HG02763 (cell line): ENCODE results near the gene CPLX3.

Experiments used
- ATAC-seq: cut with Tn5 transposase; IDR thresholded peaks from one replicate; pipeline ENCODE4 v1.9.1; 2021; ENCODE audit warnings: mild to moderate bottlenecking, moderate library complexity; ENCODE audit not compliant: unreplicated experiment

CPLX3 gene

DNA sequence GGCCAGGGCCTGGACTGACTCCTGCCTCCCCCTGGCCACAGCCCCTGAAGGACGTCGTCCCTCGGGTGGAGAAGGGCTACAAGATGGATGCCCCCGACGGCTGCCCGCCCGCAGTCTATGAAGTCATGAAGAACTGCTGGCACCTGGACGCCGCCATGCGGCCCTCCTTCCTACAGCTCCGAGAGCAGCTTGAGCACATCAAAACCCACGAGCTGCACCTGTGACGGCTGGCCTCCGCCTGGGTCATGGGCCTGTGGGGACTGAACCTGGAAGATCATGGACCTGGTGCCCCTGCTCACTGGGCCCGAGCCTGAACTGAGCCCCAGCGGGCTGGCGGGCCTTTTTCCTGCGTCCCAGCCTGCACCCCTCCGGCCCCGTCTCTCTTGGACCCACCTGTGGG is 24.1 kb upstream of the CPLX3 start:
- no peak for ATAC-seq

DNA sequence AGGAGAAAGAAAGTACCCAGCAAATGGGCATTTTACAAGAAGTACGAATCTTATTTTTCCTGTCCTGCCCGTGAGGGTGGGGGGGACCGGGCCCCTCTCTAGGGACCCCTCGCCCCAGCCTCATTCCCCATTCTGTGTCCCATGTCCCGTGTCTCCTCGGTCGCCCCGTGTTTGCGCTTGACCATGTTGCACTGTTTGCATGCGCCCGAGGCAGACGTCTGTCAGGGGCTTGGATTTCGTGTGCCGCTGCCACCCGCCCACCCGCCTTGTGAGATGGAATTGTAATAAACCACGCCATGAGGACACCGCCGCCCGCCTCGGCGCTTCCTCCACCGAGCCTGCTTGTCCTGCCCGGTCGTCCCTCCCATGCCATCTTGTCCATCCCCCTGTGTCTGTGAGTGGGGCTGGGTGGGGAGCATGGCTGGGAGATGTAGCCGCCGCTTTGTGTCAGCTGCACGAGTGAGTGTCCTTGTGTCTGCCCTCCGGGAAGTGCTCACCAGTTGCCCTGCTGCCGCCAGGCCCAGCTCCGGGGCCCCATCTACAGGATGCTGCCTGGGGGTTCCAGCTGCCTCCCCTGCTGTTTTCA is 23.5 kb upstream of the CPLX3 start:
- no peak for ATAC-seq

DNA sequence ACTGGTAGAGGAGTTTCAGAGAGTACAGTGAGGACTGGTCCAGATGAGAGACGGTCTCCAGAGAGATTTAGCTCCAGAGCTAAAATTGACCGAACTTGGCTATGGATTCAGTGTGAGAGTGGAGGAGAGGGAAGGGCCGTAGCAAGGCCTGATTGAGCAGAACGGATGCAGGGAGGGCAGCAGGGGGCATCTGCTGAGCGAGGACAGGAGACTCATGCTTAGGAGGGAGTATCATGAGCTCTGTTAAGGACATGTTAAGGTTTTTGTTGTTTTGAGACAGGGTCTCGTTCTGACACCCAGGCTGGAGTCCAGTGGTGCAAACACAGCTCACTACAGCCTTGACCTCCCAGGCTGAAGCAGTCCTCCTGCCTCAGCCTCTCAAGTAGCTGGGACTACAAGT is 21.5 kb upstream of the CPLX3 start:
- ATAC-seq: no peak

DNA sequence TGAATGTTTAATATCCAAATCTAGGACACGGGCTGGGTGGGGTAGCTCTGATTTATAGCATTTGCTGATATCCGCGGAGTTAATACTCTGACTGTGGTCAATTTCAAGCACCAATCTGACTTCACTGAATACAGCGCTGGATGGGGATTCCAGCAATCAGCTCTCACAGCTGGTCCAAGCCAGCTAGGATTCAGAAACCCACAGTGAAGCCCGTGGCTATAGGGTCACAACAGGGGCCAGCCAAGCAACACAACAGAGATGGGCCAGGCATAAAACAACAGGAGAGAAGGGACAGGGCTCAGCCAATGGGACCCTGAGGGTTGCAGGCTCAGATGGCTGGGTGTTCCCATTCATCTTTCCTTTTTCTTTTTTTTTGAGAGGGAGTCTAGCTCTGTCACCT is 19.1 kb upstream of the CPLX3 start:
- no peak for ATAC-seq

DNA sequence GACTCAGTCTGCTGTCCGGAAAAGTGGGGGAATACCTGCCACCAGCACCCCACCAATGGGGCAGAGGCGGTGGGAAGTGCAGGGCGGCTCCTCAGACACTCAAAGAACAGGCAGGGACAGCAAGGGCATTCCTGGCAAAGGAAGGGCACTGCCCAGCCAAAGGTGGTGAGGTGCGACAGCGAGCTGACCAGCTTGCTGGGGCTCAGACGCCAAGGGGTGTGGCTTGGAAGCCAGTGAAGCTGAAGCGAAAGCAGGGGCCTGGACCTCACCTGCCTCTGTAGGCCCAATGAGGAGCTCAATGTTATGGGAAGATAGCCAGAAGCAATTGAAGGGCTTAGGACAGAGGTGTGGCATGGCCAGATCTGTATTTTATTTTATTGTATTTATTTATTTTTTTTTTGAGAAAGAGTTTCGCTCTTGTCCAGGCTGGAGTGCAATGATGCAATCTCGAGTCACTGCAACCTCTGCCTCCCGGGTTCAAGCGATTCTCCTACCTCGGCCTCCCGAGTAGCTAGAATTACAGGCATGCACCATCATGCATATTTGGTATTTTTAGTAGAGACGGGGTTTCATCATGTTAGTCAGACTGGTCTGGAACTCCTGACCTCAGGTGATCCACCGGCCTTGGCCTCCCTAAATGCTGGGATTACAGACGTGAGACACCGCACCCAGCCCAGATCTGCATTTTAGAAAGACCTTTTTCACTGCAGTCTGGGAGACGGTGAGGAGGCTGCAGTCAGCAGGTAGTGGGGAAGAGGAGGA is 18.2 kb upstream of the CPLX3 start:
- ATAC-seq: no peak

DNA sequence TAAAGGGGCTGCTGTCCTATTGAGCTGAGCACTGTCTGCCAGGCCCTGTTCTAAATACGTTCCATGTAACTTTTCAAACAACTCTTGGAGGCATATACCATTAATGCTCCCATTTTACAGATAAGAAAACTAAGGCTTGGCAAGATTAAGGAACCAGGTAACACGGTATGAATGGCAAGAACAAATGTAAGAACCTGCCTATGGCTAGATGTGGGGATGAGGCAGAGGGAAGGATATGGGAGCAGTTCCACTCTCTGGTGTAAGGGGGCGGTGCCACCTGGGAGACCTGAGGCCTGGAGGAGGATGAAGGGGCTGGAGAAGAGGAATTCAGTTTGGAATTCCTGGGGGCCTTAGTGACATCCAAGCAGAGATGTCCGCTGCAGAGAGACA is 17.6 kb upstream of the CPLX3 start:
- ATAC-seq: no peak

DNA sequence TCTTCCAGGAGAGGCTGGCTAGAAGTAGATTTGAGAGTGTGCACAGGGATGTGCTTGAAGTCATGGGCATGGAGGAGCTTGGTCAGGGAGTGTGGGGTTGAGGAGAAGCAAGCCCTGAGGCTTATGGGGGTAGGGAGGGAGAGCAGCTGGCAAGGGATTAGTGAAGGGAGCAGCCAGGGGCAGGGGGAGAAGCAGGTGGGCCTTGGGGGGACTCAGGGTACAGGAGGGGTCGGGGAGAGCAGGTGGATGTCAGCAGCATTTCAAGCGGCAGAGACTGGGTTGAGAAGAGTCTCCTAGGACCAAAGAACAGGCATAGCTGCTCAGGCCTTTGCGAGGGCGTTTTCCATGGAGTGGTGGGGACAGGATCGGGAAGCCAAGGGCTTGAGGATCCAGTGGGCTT is 17.2 kb upstream of the CPLX3 start:
- no peak for ATAC-seq

DNA sequence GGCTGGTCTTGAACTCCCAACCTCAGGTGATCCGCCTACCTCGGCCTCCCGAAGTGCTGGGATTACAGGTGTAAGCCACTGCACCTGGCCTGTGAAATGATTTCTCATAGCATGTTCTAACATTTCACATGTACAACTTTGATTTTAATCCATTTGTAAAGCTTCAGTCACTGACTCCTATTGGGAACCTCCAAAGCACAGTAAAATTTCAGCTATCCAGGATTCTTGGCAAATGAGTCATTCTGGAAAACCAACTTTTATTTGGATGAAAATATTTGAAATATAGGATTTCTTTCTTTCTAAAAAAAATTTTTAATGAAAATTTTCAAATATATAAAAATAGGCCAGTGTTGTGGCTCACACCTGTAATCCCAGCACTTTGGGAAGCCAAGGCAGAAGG is 16.5 kb upstream of the CPLX3 start:
- ATAC-seq: no peak

DNA sequence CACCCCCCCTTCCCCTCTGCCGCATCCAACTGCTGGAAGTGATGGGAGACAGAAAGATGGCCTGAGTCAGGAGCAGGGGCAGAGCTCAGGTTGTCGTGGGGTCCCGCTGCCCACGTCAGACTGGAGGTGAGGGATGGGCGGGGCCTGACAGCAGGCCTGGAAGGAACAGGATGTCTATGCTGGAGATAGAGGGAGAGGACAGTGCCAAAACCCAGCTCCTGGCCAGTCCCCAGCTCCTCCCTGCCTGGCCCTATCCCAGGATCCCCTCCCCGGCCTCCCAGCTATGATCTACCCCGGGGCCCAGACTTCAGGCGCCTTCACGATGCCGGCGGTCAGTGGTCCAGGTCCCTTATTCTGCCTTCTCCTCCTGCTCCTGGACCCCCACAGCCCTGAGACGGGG is 13.9 kb upstream of the CPLX3 start, which contains the start of gene LMAN1L:
TSS of gene LMAN1L (plus strand) at position 303 of the 400 bp plus-strand sequence. CDS start at position 323, 20 bp downstream.
- no peak for ATAC-seq

DNA sequence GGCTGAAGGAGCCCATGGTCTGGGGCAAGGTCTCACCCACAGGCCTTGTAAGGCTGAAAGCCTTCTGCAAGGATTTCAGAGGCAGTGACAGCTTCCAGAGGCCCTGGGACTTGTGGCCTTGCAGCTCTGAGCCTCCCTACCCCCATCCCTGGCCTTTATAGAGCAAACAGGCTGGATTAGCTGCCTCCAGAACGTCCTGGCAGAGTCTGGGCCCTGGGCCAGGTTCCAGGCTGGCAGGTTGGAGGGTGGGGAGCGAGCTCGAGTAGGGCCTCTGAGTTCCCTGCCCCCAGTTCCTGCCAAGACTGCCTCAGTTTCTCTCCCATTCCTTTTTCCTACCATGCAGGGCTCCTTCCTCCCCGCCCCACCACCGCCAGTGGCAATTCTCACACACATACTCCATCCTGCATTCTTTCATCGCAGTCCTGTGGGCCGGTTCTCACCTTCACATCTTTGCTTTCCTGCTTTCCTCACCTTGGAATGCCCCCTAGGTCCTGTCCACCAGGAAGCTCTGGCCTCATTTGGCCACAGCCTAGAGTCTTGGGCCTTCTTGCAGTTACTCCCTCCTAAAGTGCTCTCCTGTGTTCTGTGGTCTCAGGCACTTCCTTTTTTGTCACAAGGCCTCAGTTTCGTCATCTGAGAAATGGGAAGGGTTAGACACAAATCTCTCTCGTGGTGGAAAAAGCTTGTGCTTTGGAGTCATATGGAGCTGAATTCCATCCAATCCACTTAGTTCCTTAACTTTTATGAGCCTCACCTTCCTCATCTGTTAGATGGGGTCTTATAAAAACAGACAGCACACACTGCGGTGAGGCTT is 11.1 kb upstream of the CPLX3 start:
- no peak for ATAC-seq

DNA sequence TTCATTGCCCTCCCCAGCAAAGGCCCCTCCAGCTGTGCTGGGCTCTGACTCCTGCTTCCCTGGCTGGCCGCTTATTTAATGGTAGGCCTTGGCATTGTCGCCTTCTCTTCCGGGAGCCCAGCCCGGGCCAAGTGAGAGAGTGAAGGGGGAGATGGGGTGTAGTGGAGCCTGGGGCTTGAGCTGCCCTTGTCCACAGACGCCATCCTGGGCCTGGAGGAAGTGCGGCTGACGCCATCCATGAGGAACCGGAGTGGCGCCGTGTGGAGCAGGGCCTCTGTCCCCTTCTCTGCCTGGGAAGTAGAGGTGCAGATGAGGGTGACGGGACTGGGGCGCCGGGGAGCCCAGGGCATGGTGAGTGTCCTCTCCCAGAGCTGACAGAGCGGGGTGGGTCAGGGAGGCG is 10.5 kb upstream of the CPLX3 start:
- no peak for ATAC-seq

DNA sequence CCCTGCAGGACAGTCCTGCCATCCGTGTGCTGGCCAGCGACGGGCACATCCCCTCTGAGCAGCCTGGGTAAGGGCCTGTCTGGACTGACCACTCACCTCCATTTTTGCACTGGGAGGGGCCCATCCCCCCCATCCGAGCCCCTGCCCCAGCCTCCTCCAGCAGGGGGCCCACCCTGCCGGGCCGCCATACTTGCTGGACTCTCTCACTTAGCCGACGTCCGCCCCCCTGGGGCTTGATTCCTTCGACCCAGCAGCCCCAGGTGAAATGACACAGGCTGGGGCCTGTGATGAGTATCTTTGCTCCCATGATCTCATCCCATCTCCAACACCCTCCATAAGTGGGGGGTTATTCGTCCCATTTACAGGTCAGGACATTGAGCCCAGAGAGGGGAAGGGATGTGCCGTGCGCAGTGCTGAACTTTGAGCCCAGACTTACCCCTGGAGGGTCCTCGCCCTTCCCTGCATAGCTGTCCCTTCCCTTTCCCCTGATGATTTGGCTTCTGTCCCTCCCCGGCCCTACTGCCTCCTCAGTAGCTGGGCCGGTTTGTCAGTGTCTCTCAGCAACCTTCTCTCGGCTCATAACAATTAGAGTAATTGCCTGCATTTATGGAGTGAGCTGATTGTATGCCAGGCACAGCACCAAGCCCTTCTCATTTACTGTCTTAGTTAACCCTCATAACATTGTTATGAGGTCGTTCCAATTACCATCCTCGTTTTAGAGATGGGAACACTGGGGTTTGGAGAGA is 9.6 kb upstream of the CPLX3 start:
- ATAC-seq: no peak

DNA sequence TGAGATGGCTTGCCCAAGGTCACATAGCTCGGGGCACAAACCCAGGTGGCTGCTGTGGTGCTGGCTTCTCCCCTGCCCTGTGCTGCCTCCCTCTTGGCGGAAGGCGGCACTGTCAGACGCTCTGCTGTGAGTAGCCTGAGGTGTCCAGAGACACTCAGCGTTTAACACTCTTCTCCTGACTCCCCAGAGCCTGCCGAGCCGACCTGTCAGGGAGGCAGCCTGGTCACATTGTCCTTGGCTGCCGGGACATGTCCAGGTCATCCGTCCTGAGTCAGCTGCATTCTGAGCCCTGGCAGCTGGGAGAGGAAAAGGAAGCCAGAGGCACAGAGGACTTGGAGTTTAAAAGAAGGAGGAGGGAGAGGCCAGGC is 9.1 kb upstream of the CPLX3 start:
- no peak for ATAC-seq

DNA sequence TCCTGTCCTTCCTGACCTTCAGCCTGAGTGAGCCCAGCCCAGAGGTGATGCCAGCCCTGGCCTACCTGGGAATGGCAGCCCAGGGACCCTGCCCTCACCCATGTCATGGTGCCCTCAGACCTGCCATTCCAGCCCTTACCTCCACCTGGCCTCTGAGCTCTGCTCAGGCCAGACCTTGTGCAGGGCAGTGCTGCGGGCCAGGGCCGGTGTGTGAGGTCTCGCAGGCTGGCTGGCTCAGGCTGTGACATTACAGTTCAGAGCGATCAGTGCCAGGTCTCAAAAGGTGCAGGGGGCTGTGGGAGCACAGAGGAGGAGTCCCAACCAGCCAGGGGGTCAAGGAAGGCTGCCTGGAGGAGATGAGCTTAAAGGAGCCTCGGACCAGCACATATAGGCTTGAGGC is 6.4 kb upstream of the CPLX3 start:
- no peak for ATAC-seq

DNA sequence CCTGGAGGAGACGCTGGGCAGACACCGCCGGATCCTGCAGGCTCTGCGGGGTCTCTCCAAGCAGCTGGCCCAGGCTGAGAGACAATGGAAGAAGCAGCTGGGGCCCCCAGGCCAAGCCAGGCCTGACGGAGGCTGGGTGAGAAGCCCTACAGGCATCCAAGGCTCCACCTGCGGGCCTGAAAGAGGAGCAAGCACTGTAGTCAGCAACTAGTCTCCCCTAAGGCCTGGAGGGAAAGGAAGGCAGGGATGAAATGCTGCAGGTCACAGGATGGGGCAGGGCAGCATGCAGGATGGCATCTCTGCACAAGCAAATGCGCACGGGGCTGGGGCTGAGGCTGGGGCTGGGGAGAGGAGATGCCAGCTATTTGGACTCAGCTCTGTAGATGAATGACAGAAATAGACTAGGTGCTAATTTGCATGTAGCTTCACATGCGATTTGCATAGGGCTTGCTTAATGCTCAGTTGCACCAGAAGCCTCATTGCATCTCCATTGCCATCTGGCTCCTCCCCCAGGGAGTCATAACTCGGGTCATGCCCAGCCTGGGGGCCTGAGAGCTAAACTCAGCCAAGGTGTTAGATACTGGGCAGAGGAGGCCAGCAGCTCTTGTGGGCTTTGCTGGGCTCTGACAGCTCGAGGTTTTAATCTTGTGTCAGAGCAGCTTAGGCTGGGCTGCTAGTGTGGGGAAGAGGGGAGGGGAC is 5.2 kb upstream of the CPLX3 start:
- peak; percentile 59 for ATAC-seq

DNA sequence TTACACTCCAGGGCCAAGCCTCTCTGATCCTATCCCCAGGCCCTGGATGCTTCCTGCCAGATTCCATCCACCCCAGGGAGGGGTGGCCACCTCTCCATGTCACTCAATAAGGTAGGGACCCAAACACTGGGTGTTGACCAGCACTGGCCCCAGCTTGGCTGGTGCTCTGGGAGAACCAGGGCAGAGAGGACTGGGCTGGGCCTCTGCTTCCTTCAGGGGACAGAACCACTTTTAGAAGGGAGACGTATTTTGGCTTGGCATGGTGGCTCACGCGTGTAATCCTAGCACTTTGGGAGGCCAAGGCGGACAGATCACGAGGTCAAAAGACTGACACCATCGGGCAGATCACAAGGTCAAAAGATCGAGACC is 4.7 kb upstream of the CPLX3 start:
- no peak for ATAC-seq

DNA sequence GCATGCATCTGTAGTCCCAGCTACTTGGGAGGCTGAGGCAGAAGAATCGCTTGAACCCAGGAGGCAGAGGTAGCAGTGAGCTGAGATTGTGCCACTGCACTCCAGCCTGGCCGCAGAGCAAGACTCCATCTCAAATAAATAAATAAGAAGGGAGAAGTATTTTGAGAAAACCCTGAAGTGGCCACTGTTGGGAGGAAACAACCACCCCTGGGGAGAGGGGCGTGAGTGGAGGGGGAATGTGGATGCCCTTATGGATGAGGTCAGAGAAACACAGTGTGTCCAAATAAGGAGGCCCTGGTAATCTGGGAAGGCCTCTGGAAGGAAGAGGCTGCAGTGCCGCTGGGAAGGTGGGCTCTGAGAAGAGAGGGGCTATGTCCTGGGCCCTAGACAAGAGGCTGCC is 4.2 kb upstream of the CPLX3 start:
- no peak for ATAC-seq

DNA sequence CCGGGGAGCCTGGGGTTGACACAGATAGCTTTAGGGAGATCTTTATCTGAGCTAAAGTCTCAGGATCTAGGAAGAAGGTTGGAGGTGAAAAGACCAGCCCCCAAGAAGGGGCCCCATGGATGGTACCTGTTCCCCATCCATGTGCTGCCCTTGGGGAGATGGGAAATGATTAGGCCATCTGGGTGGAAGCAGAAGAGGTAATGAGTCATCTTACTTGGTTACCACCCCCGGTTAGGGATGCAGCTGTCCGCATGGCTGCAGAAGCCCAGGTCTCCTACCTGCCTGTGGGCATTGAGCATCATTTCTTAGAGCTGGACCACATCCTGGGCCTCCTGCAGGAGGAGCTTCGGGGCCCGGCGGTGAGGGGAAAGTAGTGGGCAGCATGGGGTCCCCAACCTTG is 3.1 kb upstream of the CPLX3 start:
- no peak for ATAC-seq

DNA sequence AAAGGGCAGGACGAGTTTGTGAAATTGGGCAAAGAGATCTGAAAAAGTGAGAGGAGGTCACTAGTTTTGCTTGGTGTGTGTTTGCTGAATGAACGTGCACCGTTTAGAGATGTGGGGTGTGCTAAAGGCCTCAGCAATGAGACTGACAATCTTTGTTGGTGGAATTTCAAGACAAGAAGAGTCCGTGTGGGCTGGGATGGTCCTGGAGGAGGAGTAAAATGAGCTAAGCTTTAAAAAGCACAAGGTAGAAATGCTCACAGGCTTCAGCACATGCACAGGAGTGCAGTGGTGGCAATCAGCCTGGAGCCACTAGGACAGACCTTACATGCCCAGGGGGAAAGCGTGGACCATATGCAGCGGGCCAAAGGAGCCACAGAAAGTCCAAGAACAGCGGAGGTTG is 1.5 kb upstream of the CPLX3 start:
- no peak for ATAC-seq

DNA sequence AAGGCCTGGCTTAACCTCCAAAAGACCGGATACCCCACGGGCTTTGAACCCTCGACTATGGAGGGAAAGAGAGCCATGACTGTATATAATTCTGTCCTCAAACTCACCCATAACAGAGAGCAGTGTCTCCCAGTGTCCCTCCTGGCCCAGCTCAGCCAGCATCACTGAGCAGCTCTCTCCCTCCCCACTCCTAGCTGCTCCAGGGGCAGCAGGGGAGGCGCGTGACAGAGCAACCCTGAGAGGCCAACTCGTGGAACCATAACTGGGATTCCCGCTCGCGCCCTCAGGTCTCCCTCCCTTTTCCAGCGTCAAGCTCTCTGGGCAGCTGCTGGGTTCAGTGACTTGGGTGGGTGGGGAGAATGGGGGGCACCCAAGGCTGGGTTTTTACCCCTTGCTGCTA is 561 bp upstream of the CPLX3 start:
- no peak for ATAC-seq

DNA sequence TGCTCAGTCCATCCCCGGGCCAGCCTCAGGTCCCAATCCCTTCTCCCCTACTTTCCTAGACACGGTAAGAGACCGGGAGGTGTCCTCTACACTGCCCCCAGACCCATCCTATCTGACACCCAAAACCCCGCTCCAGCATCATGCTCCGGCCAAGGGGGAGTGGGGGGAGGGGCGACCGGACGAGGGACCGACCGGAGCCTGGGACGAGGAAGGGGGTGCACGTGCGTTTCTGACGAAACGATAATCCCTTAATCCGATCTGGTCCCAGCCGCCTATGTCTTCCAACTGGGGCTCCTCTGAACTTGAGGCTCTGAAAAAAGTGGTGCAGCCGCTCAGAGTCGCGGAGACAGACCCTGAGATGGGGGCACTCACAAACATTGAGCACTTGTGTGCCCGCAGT is 494 bp downstream of the CPLX3 start:
- no peak for ATAC-seq
